T-helper 9 cell (primary cell): ENCODE measurements around the gene GORASP1.

Experiments used
- DNase-seq: peaks from one replicate; pipeline ENCODE4 v3.0.0-alpha.2; 2020

GORASP1 gene

GRCh38 chr3:39140341-39140971, 33.0 kb upstream of the GORASP1 start:
- DNase-seq, result no peak

- no peak for DNase-seq
Observed at GRCh38 chr3:39139442-39139841, 32.0 kb upstream of the GORASP1 start.

- DNase-seq, result no peak
Observed at GRCh38 chr3:39138804-39139415, 31.5 kb upstream of the GORASP1 start.

GRCh38 chr3:39137991-39138803, 30.8 kb upstream of the GORASP1 start:
- no peak for DNase-seq

GRCh38 chr3:39137435-39137936, 30.1 kb upstream of the GORASP1 start:
- DNase-seq, result no peak

GRCh38 chr3:39136533-39137434, 29.4 kb upstream of the GORASP1 start:
- DNase-seq, result no peak

GRCh38 chr3:39135170-39135805, 27.9 kb upstream of the GORASP1 start:
- DNase-seq, result no peak

- no peak for DNase-seq
Observed at GRCh38 chr3:39134305-39134704, 26.9 kb upstream of the GORASP1 start.

GRCh38 chr3:39133822-39134221, 26.4 kb upstream of the GORASP1 start:
- DNase-seq, result no peak

- no peak for DNase-seq
Observed at GRCh38 chr3:39133093-39133490, 25.7 kb upstream of the GORASP1 start.

GRCh38 chr3:39132096-39133092, 25.0 kb upstream of the GORASP1 start:
- no peak for DNase-seq

GRCh38 chr3:39130693-39131265, 23.4 kb upstream of the GORASP1 start:
- DNase-seq, result no peak

GRCh38 chr3:39130026-39130425, 22.6 kb upstream of the GORASP1 start:
- no peak for DNase-seq

GRCh38 chr3:39128951-39129350, 21.5 kb upstream of the GORASP1 start:
- no peak for DNase-seq

GRCh38 chr3:39127908-39128304, 20.5 kb upstream of the GORASP1 start:
- no peak for DNase-seq

- no peak for DNase-seq
Observed at GRCh38 chr3:39127269-39127907, 20.0 kb upstream of the GORASP1 start.

- no peak for DNase-seq
Observed at GRCh38 chr3:39126532-39127071, 19.2 kb upstream of the GORASP1 start.

- no peak for DNase-seq
Observed at GRCh38 chr3:39125841-39126500, 18.5 kb upstream of the GORASP1 start.
